B cell (primary cell): Measurements from ENCODE around the gene INPP5J. TPM values are rescaled to one million over a fixed set of nuclear protein-coding genes. Genes with fewer than 3 reads are reported as not detected.

ENCODE experiments used
- ATAC-seq: fragments of 200-7000 bp; cut with Tn5 transposase; one replicate; pipeline ENCODE4 v1.10.0; 2021; ENCODE audit warnings: low read depth, mild to moderate bottlenecking, moderate number of reproducible peaks, moderate library complexity
- CTCF ChIA-PET: fragments of 350-600 bp; sonication (Branson Sonifier 250); formaldehyde crosslinking; loops from one replicate; lab custom pipeline; 2021; ENCODE audit warnings: antibody characterized with exemption, inconsistent platforms; lab: Charles Lee
- POLR2A ChIA-PET: fragments of 350-600 bp; sonication (Branson Sonifier 250); formaldehyde crosslinking; loops from one replicate; lab custom pipeline; 2021; ENCODE audit warnings: antibody characterized with exemption; lab: Charles Lee
- DNase-seq: peaks from one replicate; pipeline ENCODE4 v3.0.0; 2013
- H2AFZ ChIP-seq: 2 replicates; pipeline ENCODE4 v1.6.1; 2012; ENCODE audit warnings: mild to moderate bottlenecking, low read depth, low read length; ENCODE audit not compliant: insufficient read depth, poor library complexity, severe bottlenecking
- H3K27ac ChIP-seq, 2 donors: 1 replicate in 1 of 2; 2 replicates in 1 of 2; pipeline ENCODE4 v1.5.1; 2012 to 2013; ENCODE audit warnings: low read length in 2 of 2, mild to moderate bottlenecking in 2 of 2, moderate library complexity in 1 of 2
- H3K27me3 ChIP-seq, 4 experiments: fragments of 200-600 bp in 1 of 4; sonication (generic) in 1 of 4; replicated peaks in 1 of 4; 1 replicate in 2 of 4; 2 replicates in 2 of 4; pipeline versions ENCODE4 v1.6.1 to v1.7.0; 2013 to 2016; ENCODE audit warnings: low read length in 3 of 4, mild to moderate bottlenecking in 2 of 4, mixed read lengths in 1 of 4, moderate library complexity in 1 of 4; ENCODE audit not compliant: insufficient read depth in 4 of 4, control insufficient read depth in 3 of 4; ENCODE audit errors: control extremely low read depth in 1 of 4
- H3K36me3 ChIP-seq, 2 experiments: replicated peaks in 1 of 2; 1 replicate in 1 of 2; 2 replicates in 1 of 2; pipeline versions ENCODE4 v1.6.1 to v1.7.1; 2013; ENCODE audit warnings: low read length in 1 of 2; ENCODE audit not compliant: insufficient read depth in 2 of 2, control insufficient read depth in 1 of 2; ENCODE audit errors: control extremely low read depth in 1 of 2, extremely low read depth in 1 of 2
- H3K4me1 ChIP-seq, 2 donors: fragments of 200-600 bp in 1 of 2; sonication (generic) in 1 of 2; 1 replicate in 1 of 2; 2 replicates in 1 of 2; pipeline versions ENCODE4 v1.5.1 to v1.6.1; 2013 to 2017; ENCODE audit warnings: low read length in 2 of 2; ENCODE audit not compliant: control insufficient read depth in 2 of 2, insufficient read depth in 2 of 2
- H3K4me2 ChIP-seq: replicated peaks from 2 replicates; pipeline ENCODE3; 2012; ENCODE audit warnings: mild to moderate bottlenecking, low read depth, low read length; ENCODE audit not compliant: poor library complexity, severe bottlenecking
- H3K4me3 ChIP-seq, 5 experiments: fragments of 200-600 bp in 1 of 5; sonication (generic) in 1 of 5; 1 replicate in 3 of 5; 2 replicates in 2 of 5; pipeline versions ENCODE4 v1.5.1 to v1.7.0; 2011 to 2016; ENCODE audit warnings: low read length in 4 of 5, mild to moderate bottlenecking in 4 of 5, low read depth in 2 of 5, control low read depth in 1 of 5, moderate library complexity in 1 of 5; ENCODE audit not compliant: insufficient read depth in 1 of 5; ENCODE audit errors: control extremely low read depth in 1 of 5, extremely low read depth in 1 of 5
- H3K79me2 ChIP-seq: fragments of 200-600 bp; sonication (generic); one replicate; pipeline ENCODE4 v1.6.0; 2016; ENCODE audit warnings: low read length; ENCODE audit not compliant: control insufficient read depth, insufficient read depth
- H3K9ac ChIP-seq: fragments of 200-600 bp; sonication (generic); 2 replicates; pipeline ENCODE4 v1.6.1; 2017; ENCODE audit warnings: mild to moderate bottlenecking, low read length, moderate library complexity
- H3K9me3 ChIP-seq, 3 donors: one replicate each; pipeline versions ENCODE4 v1.6.1 to v1.7.1; 2013; ENCODE audit warnings: low read length in 2 of 3; ENCODE audit not compliant: control insufficient read depth in 2 of 3, insufficient read depth in 1 of 3; ENCODE audit errors: control extremely low read depth in 1 of 3
- H4K20me1 ChIP-seq: 2 replicates; pipeline ENCODE4 v1.6.0; 2012; ENCODE audit warnings: mild to moderate bottlenecking, low read length; ENCODE audit not compliant: insufficient read depth, control insufficient read depth, poor library complexity, severe bottlenecking
- H3K27ac Mint-ChIP-seq: one replicate; pipeline ENCODE4 v1.8.0; 2021; ENCODE audit warnings: mixed read lengths
- H3K27me3 Mint-ChIP-seq: one replicate; pipeline ENCODE4 v1.8.0; 2021; ENCODE audit warnings: mixed read lengths
- H3K4me1 Mint-ChIP-seq: one replicate; pipeline ENCODE4 v1.8.0; 2021; ENCODE audit warnings: mixed read lengths
- H3K4me3 Mint-ChIP-seq: one replicate; pipeline ENCODE4 v1.8.0; 2021; ENCODE audit warnings: mixed read lengths
- H3K9me3 Mint-ChIP-seq: one replicate; pipeline ENCODE4 v1.8.0; 2022; ENCODE audit warnings: mixed read lengths; ENCODE audit not compliant: insufficient read depth
- CTCF ChIP-seq: fragments of 200-600 bp; IDR thresholded peaks from one replicate; pipeline ENCODE4 v1.8.0; 2022; ENCODE audit warnings: antibody characterized with exemption, mild to moderate bottlenecking
- EZH2 ChIP-seq: IDR thresholded peaks from 2 replicates; pipeline ENCODE4 v1.6.1; 2012; ENCODE audit warnings: borderline replicate concordance, low read depth, mild to moderate bottlenecking, moderate library complexity, low read length; ENCODE audit not compliant: insufficient read depth, poor library complexity, severe bottlenecking
- WGBS: methylation state at CpG from one replicate; pipeline ENCODE4 v1.1.5; 2013; ENCODE audit warnings: missing lambda C conversion rate; ENCODE audit not compliant: insufficient coverage; 5-methylcytosine and 5-hydroxymethylcytosine counted together
- intact Hi-C: fragments of 100-400 bp; cut with micrococcal nuclease; formaldehyde crosslinking; loops from one replicate; pipeline ENCODE4 v1.10.0; 2022
- polyA plus RNA-seq: library from polyadenylated mRNA; depleted of rRNA; stranded (reverse); fragments of >200 nt; gene quantifications from 2 replicates; pipeline ENCODE4 v1.2.3, GENCODE V29; 2012
- total RNA-seq, 2 donors: library from RNA; stranded (reverse); fragments of 120-200 nt in 1 of 2; gene quantifications; 1 replicate in 1 of 2; 2 replicates in 1 of 2; pipeline versions ENCODE4 v1.2.3 to v1.2.4, GENCODE V29; 2013 to 2022

INPP5J gene
- total and polyA plus RNA-seq, 2 donors (not counting 1 experiment from before 2014, with no cell fraction given) = 0.07 to 0.52 TPM

- Histone ChIP-seq H3K27ac (no peak overlapping the region), H3K9me3 (no peaks in the 10 kb centered on the region), H3K79me2 (peaks cover 6% of the 10 kb centered on the region), H4K20me1 (no peaks in the 10 kb centered on the region), H3K9ac (no peak overlapping the region), H3K4me2 (no peak overlapping the region), H3K4me3 (no peak overlapping the region), H2AFZ (no peak overlapping the region), H3K27me3 (peaks cover 0 to 2% (median 0%) of the 10 kb centered on the region in 4 experiments), H3K4me1 (peaks cover 3 to 6% of the 10 kb centered on the region in 2 donors), H3K36me3 (no peaks in the 10 kb centered on the region)
- POLR2A ChIA-PET = no interaction called here
- intact Hi-C loops = no loop called here
- no peak for ATAC-seq
- CTCF ChIA-PET = interaction anchor here (1.1 kb wide), 1 partner anchor 47 kb away, joined by 3 read pairs; no protein-coding TSS in a partner anchor
- H3K4me3 Mint-ChIP-seq = no peak overlapping the region
- TF ChIP-seq CTCF (no peak), EZH2 (no peak)
- DNase-seq = no peak
- no CpG with 5 or more reads among the region's 1 CpG for WGBS
- peaks cover 7% of the 10 kb centered on the region for H3K27me3 Mint-ChIP-seq
- H3K4me1 Mint-ChIP-seq = peaks cover 6% of the 10 kb centered on the region
- no peaks in the 10 kb centered on the region for H3K9me3 Mint-ChIP-seq
- H3K27ac Mint-ChIP-seq = no peak overlapping the region
These were observed 32.2 kb downstream of the INPP5J start for GRCh38 chr22:31154975-31155374.

- ATAC-seq (no peak), DNase-seq (no peak)
- Mint-ChIP-seq H3K27ac (no peak overlapping the region), H3K9me3 (no peaks in the 10 kb centered on the region), H3K4me3 (no peak overlapping the region), H3K4me1 (peaks cover 8% of the 10 kb centered on the region), H3K27me3 (peaks cover 6% of the 10 kb centered on the region)
- Histone ChIP-seq H3K27me3 (peaks cover 0 to 2% (median 0%) of the 10 kb centered on the region in 4 experiments), H4K20me1 (no peaks in the 10 kb centered on the region), H3K4me3 (no peak overlapping the region), H3K4me2 (no peak overlapping the region), H2AFZ (no peak overlapping the region), H3K9ac (no peak overlapping the region), H3K9me3 (no peaks in the 10 kb centered on the region), H3K4me1 (peaks cover 3 to 8% of the 10 kb centered on the region in 2 donors), H3K36me3 (no peaks in the 10 kb centered on the region), H3K27ac (no peak overlapping the region), H3K79me2 (peaks cover 7% of the 10 kb centered on the region)
- TF ChIP-seq EZH2 (no peak), CTCF (no peak)
- no CpG with 5 or more reads among the region's 3 CpGs for WGBS
- intact Hi-C loops = no loop called here
- ChIA-PET CTCF (interaction anchor here (1.1 kb wide), 1 partner anchor 47 kb away, joined by 3 read pairs; no protein-coding TSS in a partner anchor), POLR2A (no interaction called here)
These were observed 32.7 kb downstream of the INPP5J start for GRCh38 chr22:31155422-31155821.
